Gastroesophageal sphincter (tissue), 3 donors: Measurements from ENCODE around the gene LRBA.

Source experiments
- EP300 ChIP-seq: sonication (generic); formaldehyde crosslinking; IDR thresholded peaks from one replicate; pipeline ENCODE4 v1.6.1; 2017; ENCODE audit warnings: antibody characterized with exemption, mild to moderate bottlenecking
- POLR2A ChIP-seq, 2 donors: fragments of 450-650 bp; IDR thresholded peaks; one replicate each; pipeline ENCODE4 v1.6.1; 2017; ENCODE audit warnings: antibody characterized with exemption in 2 of 2, mild to moderate bottlenecking in 2 of 2, moderate library complexity in 1 of 2
- POLR2AphosphoS5 ChIP-seq: sonication (generic); formaldehyde crosslinking; IDR thresholded peaks from one replicate; pipeline ENCODE4 v1.6.1; 2017; ENCODE audit warnings: antibody characterized with exemption
- TF ChIP-seq, protein P1 (sequence below), 4 experiments: fragments of 200-600 bp in 2 of 4; fragments of 450-650 bp in 2 of 4; sonication (generic) in 1 of 4; IDR thresholded peaks; one replicate each; pipeline ENCODE4 v1.5.1; 2017 to 2019; ENCODE audit warnings: antibody characterized with exemption in 4 of 4, mild to moderate bottlenecking in 2 of 4, moderate library complexity in 2 of 4

DNA sequence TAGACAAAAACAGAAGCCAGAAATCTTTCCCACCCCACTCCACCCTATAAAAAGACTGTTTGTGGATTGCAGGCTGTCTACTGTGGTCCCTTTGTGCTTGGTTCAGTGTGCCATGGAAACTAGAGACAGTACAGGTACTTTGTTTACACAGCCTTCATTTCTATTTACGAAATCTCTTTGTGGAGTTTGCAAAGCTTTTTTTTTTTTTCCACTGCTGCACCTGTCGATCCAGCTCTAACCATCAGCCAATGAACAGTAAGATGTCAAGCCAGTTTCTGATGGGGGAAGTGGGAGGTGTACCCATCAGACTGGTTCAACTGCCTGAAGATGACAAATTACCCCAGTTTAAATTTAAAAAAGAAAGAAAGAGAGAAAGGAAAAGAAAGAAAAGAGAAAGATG lies 20.2 kb upstream of the LRBA start:
- TF ChIP-seq POLR2A (IDR thresholded peaks at IDR 0.05) (no peak), EP300 (no peak), POLR2AphosphoS5 (no peak)
- TF ChIP-seq, protein P1, sequence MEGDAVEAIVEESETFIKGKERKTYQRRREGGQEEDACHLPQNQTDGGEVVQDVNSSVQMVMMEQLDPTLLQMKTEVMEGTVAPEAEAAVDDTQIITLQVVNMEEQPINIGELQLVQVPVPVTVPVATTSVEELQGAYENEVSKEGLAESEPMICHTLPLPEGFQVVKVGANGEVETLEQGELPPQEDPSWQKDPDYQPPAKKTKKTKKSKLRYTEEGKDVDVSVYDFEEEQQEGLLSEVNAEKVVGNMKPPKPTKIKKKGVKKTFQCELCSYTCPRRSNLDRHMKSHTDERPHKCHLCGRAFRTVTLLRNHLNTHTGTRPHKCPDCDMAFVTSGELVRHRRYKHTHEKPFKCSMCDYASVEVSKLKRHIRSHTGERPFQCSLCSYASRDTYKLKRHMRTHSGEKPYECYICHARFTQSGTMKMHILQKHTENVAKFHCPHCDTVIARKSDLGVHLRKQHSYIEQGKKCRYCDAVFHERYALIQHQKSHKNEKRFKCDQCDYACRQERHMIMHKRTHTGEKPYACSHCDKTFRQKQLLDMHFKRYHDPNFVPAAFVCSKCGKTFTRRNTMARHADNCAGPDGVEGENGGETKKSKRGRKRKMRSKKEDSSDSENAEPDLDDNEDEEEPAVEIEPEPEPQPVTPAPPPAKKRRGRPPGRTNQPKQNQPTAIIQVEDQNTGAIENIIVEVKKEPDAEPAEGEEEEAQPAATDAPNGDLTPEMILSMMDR (IDR thresholded peaks at IDR 0.05), result no peak
